Spleen (tissue), 11 donors: ENCODE results near the gene R3HDM1. TPM values are rescaled to one million over a fixed set of nuclear protein-coding genes. Genes with fewer than 3 reads are reported as not detected.
"Not testable (repeated sequence)": the region's sequence is repeated elsewhere in the genome, so short reads cannot be mapped to it uniquely, and the experiment has no call there.

ENCODE experiments used
- DNase-seq: peaks from one replicate; pipeline ENCODE4 v3.0.0-alpha.2; 2020
- H3K27ac ChIP-seq, 8 donors: fragments of 200-600 bp; sonication (generic) in 7 of 8; 1 replicate in 4 of 8; 2 replicates in 4 of 8; pipeline versions ENCODE4 v1.5.0 to v1.8.0; 2016 to 2021; ENCODE audit warnings: inconsistent platforms in 4 of 8, mild to moderate bottlenecking in 4 of 8, moderate library complexity in 1 of 8
- H3K27me3 ChIP-seq, 7 donors: fragments of 200-600 bp; sonication (generic) in 6 of 7; replicated peaks in 1 of 7; 1 replicate in 4 of 7; 2 replicates in 3 of 7; pipeline versions ENCODE4 v1.5.0 to v1.8.0; 2016 to 2021; ENCODE audit warnings: inconsistent platforms in 3 of 7, mild to moderate bottlenecking in 1 of 7
- H3K36me3 ChIP-seq, 6 donors: fragments of 200-600 bp; sonication (generic) in 5 of 6; 1 replicate in 4 of 6; 2 replicates in 2 of 6; pipeline versions ENCODE4 v1.5.0 to v1.8.0; 2016 to 2021; ENCODE audit warnings: inconsistent platforms in 2 of 6
- H3K4me1 ChIP-seq, 6 donors: fragments of 200-600 bp; sonication (generic) in 5 of 6; 1 replicate in 3 of 6; 2 replicates in 3 of 6; pipeline versions ENCODE4 v1.5.0 to v1.8.0; 2016 to 2021; ENCODE audit warnings: inconsistent platforms in 3 of 6
- H3K4me3 ChIP-seq, 8 donors: fragments of 200-600 bp; sonication (generic) in 7 of 8; 1 replicate in 4 of 8; 2 replicates in 4 of 8; pipeline versions ENCODE4 v1.5.0 to v1.8.0; 2016 to 2021; ENCODE audit warnings: inconsistent platforms in 4 of 8, mild to moderate bottlenecking in 4 of 8, moderate library complexity in 2 of 8
- H3K9me3 ChIP-seq, 8 donors: fragments of 200-600 bp; sonication (generic) in 7 of 8; 1 replicate in 4 of 8; 2 replicates in 4 of 8; pipeline versions ENCODE4 v1.5.0 to v1.8.0; 2016 to 2021; ENCODE audit warnings: inconsistent platforms in 4 of 8
- CTCF ChIP-seq, 11 experiments: fragments of 200-600 bp in 7 of 11; fragments of 450-650 bp in 4 of 11; sonication (generic) in 4 of 11; IDR thresholded peaks in 8 of 11; conservative IDR thresholded peaks in 3 of 11; 1 replicate in 7 of 11; 2 replicates in 4 of 11; pipeline versions ENCODE4 v1.4.0 to v1.8.0; 2016 to 2021; ENCODE audit warnings: antibody characterized with exemption in 11 of 11, inconsistent platforms in 4 of 11, mild to moderate bottlenecking in 1 of 11
- POLR2A ChIP-seq, 3 donors: fragments of 450-650 bp; IDR thresholded peaks; one replicate each; pipeline ENCODE4 v1.5.1; 2017; ENCODE audit warnings: antibody characterized with exemption in 3 of 3, mild to moderate bottlenecking in 1 of 3
- POLR2AphosphoS5 ChIP-seq, 3 donors: sonication (generic); formaldehyde crosslinking; IDR thresholded peaks; one replicate each; pipeline ENCODE4 v1.5.1; 2017; ENCODE audit warnings: antibody characterized with exemption in 3 of 3
- WGBS, 5 donors: extraction: QIAGEN DNeasy Blood & Tissue Kit in 3 of 5; methylation state at CpG; one replicate each; pipeline versions ENCODE4 v1.1.5 to v1.1.7; 2013 to 2018; 5-methylcytosine and 5-hydroxymethylcytosine counted together
- intact Hi-C: fragments of 100-400 bp; cut with DNase I; formaldehyde crosslinking; loops from one replicate; pipeline ENCODE4 v1.15.0; 2023; ENCODE audit warnings: low total_unique reads
- polyA plus RNA-seq, 3 donors: library from polyadenylated mRNA; stranded (reverse); fragments of 200-250 nt; gene quantifications; one replicate each; pipeline ENCODE4 v1.2.1, GENCODE V29; 2013
- total RNA-seq, 7 donors: library from RNA; depleted of rRNA in 3 of 7; stranded (reverse); fragments of >200 nt in 3 of 7; fragmentation: NEBNext Ultra II Directional in 4 of 7; extraction: Animal tissue kit (Norgen Biotek cat#: 25700) in 4 of 7; gene quantifications; one replicate each; pipeline versions ENCODE4 v1.1.0 to v1.2.1, GENCODE V29; 2016 to 2021
- donor health status: healthy with polysubstance abuse.
- donor health status: DM: no; HTN: no; CAD: no; lungs with moderate emphysema.
- donor health status: DM: no; HTN: no; CAD: no.
- donor health status: Bipolar disorder and iron deficiency.
- donor health status: healthy.
- donor health status: DM: no; HTN: no; CAD: no.
- donor health status: DM: yes; HTN: yes; CAD: no.

R3HDM1 gene
- total and polyA plus RNA-seq, 10 donors: 8.3 to 54.7 (median 30.7) TPM

GRCh38 chr2:135698838-135699237 lies 167.6 kb downstream of the R3HDM1 start:
- Histone ChIP-seq H3K4me1 (peaks cover 0 to 3% (median 0%) of the 10 kb centered on the region in 6 donors), H3K4me3 (no peak overlapping the region), H3K27ac (no peak overlapping the region), H3K9me3 (no peaks in the 10 kb centered on the region), H3K27me3 (no peaks in the 10 kb centered on the region), H3K36me3 (peaks cover 0 to 25% (median 3%) of the 10 kb centered on the region in 6 donors)
- no peak for DNase-seq
- intact Hi-C loops: no loop called here
- no peak for TF ChIP-seq CTCF (IDR thresholded peaks at IDR 0.05 in 8 of 11, conservative IDR thresholded peaks at IDR 0.05 in 3 of 11)
- no peak for TF ChIP-seq POLR2AphosphoS5 (IDR thresholded peaks at IDR 0.05)
- no peak for TF ChIP-seq POLR2A (IDR thresholded peaks at IDR 0.05)
- WGBS, 5 donors: 91 to 98% (median 96%) methylated on average over 2 of the region's 2 CpGs

GRCh38 chr2:135701442-135701841 lies 170.2 kb downstream of the R3HDM1 start:
- no peak for DNase-seq
- H3K36me3 ChIP-seq: peaks cover 0 to 11% (median 0%) of the 10 kb centered on the region in 6 donors
- no peak overlapping the region for H3K27ac ChIP-seq
- no peak overlapping the region for H3K4me3 ChIP-seq
- H3K27me3 ChIP-seq: no peaks in the 10 kb centered on the region
- no peaks in the 10 kb centered on the region for H3K4me1 ChIP-seq
- intact Hi-C loops: no loop called here
- 91 to 99% (median 96%) methylated on average over 2 of the region's 2 CpGs for WGBS, 5 donors
- H3K9me3 ChIP-seq: no peaks in the 10 kb centered on the region
- TF ChIP-seq POLR2A (IDR thresholded peaks at IDR 0.05) (no peak), CTCF (IDR thresholded peaks at IDR 0.05 in 8 of 11, conservative IDR thresholded peaks at IDR 0.05 in 3 of 11) (no peak), POLR2AphosphoS5 (IDR thresholded peaks at IDR 0.05) (no peak)

- TF ChIP-seq POLR2A (IDR thresholded peaks at IDR 0.05) (no peak), CTCF (IDR thresholded peaks at IDR 0.05 in 8 of 11, conservative IDR thresholded peaks at IDR 0.05 in 3 of 11) (no peak), POLR2AphosphoS5 (IDR thresholded peaks at IDR 0.05) (no peak)
- 77 to 92% (median 89%) methylated on average over 1 of the region's 1 CpG for WGBS, 5 donors
- intact Hi-C loops: no loop called here
- H3K4me1 ChIP-seq: no peaks in the 10 kb centered on the region
- no peak for DNase-seq
- H3K27me3 ChIP-seq: no peaks in the 10 kb centered on the region
- no peaks in the 10 kb centered on the region for H3K9me3 ChIP-seq
- peaks cover 0 to 10% (median 0%) of the 10 kb centered on the region in 6 donors for H3K36me3 ChIP-seq
- no peak overlapping the region for H3K27ac ChIP-seq
- no peak overlapping the region for H3K4me3 ChIP-seq
These were observed 172.0 kb downstream of the R3HDM1 start for GRCh38 chr2:135703300-135703699.

GRCh38 chr2:135704075-135704474 lies 172.8 kb downstream of the R3HDM1 start:
- H3K4me3 ChIP-seq, H3K27ac ChIP-seq, intact Hi-C loops, DNase-seq, H3K9me3 ChIP-seq, H3K27me3 ChIP-seq, H3K4me1 ChIP-seq: not testable (repeated sequence)
- H3K36me3 ChIP-seq: peaks cover 0 to 11% (median 0%) of the 10 kb centered on the region in 6 donors
- WGBS, 5 donors: 94 to 99% (median 95%) methylated on average over 5 of the region's 5 CpGs

GRCh38 chr2:135708159-135708558 lies 176.9 kb downstream of the R3HDM1 start:
- Histone ChIP-seq H3K36me3 (peaks cover 0 to 38% (median 0%) of the 10 kb centered on the region in 6 donors), H3K27me3 (no peaks in the 10 kb centered on the region), H3K4me1 (no peaks in the 10 kb centered on the region), H3K9me3 (no peaks in the 10 kb centered on the region), H3K27ac (no peak overlapping the region), H3K4me3 (no peak overlapping the region)
- TF ChIP-seq POLR2A (IDR thresholded peaks at IDR 0.05) (no peak), CTCF (IDR thresholded peaks at IDR 0.05 in 8 of 11, conservative IDR thresholded peaks at IDR 0.05 in 3 of 11) (no peak), POLR2AphosphoS5 (IDR thresholded peaks at IDR 0.05) (no peak)
- intact Hi-C loops: loop anchor here (2.0 to 5.0 kb wide), 2 partner anchors 231 to 703 kb away; no protein-coding TSS in a partner anchor
- DNase-seq: no peak
- WGBS, 5 donors: 84 to 100% (median 91%) methylated on average over 4 of the region's 4 CpGs
